H1 (cell line): Measurements from ENCODE around the gene AUH. TPM values are rescaled to one million over a fixed set of nuclear protein-coding genes. Genes with fewer than 3 reads are reported as not detected.

Source experiments
- CBX8 ChIP-seq: fragments of 300-800, 300-1000 bp; sonication (generic); IDR thresholded peaks from 2 replicates; pipeline ENCODE4 v1.7.1; 2016; ENCODE audit warnings: low read depth, low read length, borderline replicate concordance
- HDAC6 ChIP-seq: IDR thresholded peaks from one replicate; pipeline ENCODE4 v1.7.1; 2012; ENCODE audit warnings: low read depth, mild to moderate bottlenecking, inconsistent platforms, low read length, moderate library complexity
- polyA plus RNA-seq, 7 experiments: library from polyadenylated mRNA; depleted of rRNA in 3 of 7; stranded (reverse) in 5 of 7; unstranded in 2 of 7; fragments of >200 nt in 5 of 7; fragments of 200-250 nt in 2 of 7; gene quantifications; 1 replicate in 5 of 7; 2 replicates in 1 of 7; 4 replicates in 1 of 7; pipeline versions ENCODE4 v1.2.1 to v1.2.3, GENCODE V29; 2011 to 2013; ENCODE audit warnings: missing spikeins in 2 of 7, mixed read lengths in 2 of 7
- total RNA-seq: library from RNA; stranded (reverse); fragmentation: NEBNext Ultra II Directional; extraction: Animal tissue kit (Norgen Biotek cat#: 25700); gene quantifications from 2 replicates; pipeline ENCODE4 v1.2.1, GENCODE V29; 2021

AUH gene
- total and polyA plus RNA-seq, 2 of the 8 experiments (the other 6 are each of a cell fraction or from before 2014, with no cell fraction given): 5.8 to 21.9 TPM

- TF ChIP-seq CBX8 (no peak), HDAC6 (no peak)
Observed at GRCh38 chr9:91255327-91255726, 106.4 kb downstream of the AUH start (continued).
